Astrocyte of the spinal cord (primary cell): ENCODE results near the gene SEMA6D.

ENCODE experiments used
- DNase-seq: peaks from one replicate; pipeline ENCODE4 v3.0.0; 2011; ENCODE audit warnings: low read depth, low spot score
- H3K4me3 ChIP-seq: 2 replicates; pipeline ENCODE4 v1.5.1; 2011; ENCODE audit warnings: low read depth, mild to moderate bottlenecking, low read length, moderate library complexity
- in situ Hi-C: cut with HindIII; loops from 2 replicates; pipeline ENCODE4 v1.10.0; 2017; ENCODE audit warnings: low sequenced_read_pairs
- TF ChIP-seq, protein P1 (sequence below): IDR thresholded peaks from 2 replicates; pipeline ENCODE4 v1.5.1; 2012; ENCODE audit warnings: low read depth, mild to moderate bottlenecking, low read length, inconsistent platforms

Gene SEMA6D

DNA sequence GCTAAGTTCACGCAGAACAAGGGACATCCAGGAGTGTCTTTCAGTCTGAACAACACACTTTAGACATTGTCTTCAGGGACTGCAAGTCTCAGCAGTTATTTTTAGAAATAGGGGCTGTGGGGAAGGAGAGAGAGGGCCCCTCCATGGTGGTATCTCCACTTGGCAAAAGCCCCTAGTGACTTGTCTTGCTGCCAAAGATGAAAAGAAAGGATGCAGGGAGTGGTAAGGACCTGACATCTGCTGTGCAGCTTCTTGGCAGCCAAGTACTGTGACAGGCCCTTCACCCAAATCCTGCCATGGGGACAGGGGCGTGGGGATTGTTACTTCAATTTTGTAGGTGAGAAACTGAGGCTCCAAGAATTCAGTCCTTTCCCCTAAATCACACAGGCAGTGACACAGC is 21.0 kb upstream of the SEMA6D start:
- in situ Hi-C loops, result no loop called here
- TF ChIP-seq, protein P1, sequence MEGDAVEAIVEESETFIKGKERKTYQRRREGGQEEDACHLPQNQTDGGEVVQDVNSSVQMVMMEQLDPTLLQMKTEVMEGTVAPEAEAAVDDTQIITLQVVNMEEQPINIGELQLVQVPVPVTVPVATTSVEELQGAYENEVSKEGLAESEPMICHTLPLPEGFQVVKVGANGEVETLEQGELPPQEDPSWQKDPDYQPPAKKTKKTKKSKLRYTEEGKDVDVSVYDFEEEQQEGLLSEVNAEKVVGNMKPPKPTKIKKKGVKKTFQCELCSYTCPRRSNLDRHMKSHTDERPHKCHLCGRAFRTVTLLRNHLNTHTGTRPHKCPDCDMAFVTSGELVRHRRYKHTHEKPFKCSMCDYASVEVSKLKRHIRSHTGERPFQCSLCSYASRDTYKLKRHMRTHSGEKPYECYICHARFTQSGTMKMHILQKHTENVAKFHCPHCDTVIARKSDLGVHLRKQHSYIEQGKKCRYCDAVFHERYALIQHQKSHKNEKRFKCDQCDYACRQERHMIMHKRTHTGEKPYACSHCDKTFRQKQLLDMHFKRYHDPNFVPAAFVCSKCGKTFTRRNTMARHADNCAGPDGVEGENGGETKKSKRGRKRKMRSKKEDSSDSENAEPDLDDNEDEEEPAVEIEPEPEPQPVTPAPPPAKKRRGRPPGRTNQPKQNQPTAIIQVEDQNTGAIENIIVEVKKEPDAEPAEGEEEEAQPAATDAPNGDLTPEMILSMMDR, result no peak
- DNase-seq, result no peak
- no peak overlapping the region for H3K4me3 ChIP-seq

DNA sequence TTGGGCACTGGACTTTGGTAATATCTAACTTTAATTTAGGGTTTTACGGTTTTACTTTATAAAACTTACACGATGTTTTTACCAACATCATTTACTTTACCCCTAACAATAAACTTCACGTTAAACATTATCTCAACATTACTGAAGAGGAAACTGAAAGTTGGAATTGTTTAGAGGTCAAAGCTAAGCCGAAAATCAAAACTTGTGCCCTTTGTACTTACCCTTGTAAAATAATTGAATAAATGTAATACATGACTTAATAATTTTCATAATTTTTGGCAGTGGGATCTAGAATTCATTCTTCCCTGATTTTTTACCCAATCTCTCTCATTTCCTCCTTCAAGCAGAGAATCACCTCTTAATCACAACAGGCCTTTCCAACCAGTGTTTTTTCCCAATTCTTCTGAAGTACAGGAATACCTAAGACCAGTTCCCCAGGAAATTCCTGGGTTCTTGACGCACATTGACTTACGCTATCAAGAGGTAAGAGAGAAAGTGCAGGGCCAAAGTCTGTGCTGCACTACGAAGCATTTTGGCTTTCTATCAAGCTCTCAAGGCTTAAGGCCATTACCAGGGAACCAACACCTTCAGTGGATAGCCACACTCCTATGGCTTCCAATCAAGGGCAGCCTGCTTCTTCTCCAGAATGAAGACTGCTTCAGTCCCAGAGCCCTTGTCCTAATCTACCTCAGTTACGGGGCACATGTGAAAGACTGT is 11.9 kb upstream of the SEMA6D start:
- DNase-seq, result no peak
- H3K4me3 ChIP-seq, result no peak overlapping the region
- in situ Hi-C loops, result no loop called here
- TF ChIP-seq, protein P1, result no peak

DNA sequence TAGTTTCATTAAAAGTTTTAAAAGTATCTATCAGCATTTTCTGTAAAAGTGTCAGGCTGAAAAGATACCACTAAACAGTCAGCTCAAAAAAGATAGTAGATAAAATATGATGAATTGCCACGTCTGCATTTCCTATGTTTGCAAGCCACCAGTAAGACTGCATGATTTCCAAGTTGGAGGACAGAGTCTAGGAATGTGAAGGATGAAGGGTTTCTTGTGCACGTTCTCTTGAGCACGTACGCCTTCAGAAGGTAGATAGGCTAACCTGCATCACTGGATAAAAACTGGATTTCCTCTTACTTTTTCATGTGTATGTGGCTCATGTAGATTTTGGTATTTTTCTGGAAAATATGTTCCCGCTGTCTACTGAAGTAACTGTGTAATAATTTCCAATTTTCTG is 9.9 kb upstream of the SEMA6D start:
- no peak for DNase-seq
- in situ Hi-C loops, result no loop called here
- H3K4me3 ChIP-seq, result no peak overlapping the region
- TF ChIP-seq, protein P1, result no peak

DNA sequence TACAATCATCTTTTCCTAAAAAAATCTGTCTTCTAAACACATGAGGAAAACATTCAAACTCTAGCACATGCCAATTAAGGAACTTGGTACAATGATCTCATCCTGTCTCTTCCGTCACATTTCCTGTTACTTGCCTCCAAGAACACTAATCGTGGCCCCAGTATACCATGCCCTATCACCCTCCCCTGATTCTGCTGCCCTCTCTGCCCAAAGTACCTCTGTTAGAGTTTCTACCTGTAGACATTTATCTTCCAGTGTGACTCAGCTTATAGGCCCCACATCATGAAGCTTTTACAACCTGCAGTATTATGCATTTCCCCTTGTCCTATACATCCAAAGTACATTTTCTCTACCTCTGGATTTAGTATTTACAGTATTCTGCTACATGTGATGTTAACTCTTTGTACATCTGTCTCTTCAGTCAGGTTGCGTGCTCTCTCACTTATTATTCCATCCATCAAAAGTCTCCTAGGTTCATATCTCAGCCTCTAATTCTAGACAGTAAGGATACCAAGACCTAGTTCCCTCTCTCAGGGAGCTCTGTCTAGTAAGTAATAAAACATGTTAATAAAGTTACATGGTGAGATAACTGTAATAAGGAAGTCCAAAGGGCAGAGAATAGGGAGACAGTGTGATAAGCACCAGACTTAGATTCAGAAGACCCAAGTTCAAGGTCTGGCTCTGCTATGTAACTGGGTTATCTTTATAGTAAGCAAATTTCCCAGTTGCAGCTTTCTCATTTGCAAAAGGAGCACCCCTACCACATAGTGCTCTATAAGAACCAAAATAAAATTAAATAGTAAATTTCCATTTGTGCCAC is 8.9 kb upstream of the SEMA6D start:
- in situ Hi-C loops, result no loop called here
- H3K4me3 ChIP-seq, result no peak overlapping the region
- TF ChIP-seq, protein P1, result no peak
- DNase-seq, result no peak

DNA sequence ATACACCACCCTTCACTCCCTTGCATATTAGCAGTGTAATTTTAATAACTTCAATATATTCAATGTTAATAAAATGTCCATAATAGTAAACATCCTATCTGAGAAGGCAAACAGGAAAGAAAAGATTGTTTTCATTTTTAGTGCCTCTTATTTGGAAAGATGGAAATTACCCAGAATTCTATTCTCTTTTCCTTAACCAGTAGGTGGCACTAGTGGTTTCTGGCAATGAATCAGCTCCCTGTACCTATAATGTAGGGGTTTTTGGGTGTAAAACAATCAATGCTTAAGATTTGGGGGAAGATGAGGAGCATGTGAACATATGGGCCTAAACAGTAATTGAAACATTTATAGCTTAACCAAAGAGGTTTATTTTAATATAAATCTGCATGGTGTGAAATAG is 5.7 kb upstream of the SEMA6D start:
- in situ Hi-C loops, result no loop called here
- no peak overlapping the region for H3K4me3 ChIP-seq
- TF ChIP-seq, protein P1, result peak; percentile 62
- no peak for DNase-seq

DNA sequence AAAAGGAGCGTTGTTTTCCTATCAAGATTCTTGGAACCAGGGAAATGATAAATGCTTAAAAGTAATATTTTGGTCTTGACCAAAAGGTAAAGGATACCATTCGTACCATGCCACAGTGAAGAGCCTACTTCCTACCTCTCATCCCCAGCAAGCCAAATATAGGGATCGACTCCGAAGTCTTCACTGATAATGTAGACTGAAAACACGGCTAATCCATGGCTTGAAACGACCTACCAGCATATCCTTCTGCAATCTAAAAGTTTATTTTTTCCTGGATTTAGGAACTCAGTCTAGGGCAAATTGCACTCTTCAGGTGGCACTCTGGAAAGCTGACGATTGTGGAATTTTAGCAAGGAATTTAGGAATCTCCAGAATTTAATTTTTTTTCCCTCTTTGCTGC is 1.9 kb upstream of the SEMA6D start:
- in situ Hi-C loops, result no loop called here
- H3K4me3 ChIP-seq, result no peak overlapping the region
- no peak for DNase-seq
- TF ChIP-seq, protein P1, result no peak
